Measurements from ENCODE around the gene NXPH3.

DNA sequence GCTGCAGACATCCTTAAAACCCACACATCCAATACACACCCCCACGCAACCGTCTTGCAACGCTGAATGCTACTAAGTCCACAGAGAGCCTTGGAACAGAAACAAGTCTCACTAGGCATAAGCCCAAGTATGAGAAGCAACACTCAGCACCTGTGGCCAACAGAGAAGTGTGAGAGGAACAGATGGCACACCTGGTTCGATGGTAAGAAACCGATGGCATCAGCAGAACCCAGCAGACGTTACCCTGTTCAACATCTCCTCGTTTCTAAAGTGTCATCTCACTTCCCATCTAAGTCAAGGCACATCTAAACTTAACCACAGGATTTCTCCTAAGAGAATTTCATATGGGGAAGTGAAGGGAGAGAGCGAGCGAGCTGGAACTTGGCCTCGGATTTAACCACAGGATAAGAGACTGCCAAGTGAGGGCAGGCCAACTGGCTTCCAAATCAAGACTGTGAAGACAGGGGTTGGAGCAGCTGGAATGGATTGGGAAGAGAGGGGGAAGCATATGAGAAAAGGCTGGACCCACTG is 41.0 kb downstream of the NXPH3 start:
- TF ChIP-seq, protein P1, sequence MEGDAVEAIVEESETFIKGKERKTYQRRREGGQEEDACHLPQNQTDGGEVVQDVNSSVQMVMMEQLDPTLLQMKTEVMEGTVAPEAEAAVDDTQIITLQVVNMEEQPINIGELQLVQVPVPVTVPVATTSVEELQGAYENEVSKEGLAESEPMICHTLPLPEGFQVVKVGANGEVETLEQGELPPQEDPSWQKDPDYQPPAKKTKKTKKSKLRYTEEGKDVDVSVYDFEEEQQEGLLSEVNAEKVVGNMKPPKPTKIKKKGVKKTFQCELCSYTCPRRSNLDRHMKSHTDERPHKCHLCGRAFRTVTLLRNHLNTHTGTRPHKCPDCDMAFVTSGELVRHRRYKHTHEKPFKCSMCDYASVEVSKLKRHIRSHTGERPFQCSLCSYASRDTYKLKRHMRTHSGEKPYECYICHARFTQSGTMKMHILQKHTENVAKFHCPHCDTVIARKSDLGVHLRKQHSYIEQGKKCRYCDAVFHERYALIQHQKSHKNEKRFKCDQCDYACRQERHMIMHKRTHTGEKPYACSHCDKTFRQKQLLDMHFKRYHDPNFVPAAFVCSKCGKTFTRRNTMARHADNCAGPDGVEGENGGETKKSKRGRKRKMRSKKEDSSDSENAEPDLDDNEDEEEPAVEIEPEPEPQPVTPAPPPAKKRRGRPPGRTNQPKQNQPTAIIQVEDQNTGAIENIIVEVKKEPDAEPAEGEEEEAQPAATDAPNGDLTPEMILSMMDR (IDR thresholded peaks at IDR 0.05), result no peak
- TF ChIP-seq EZH2 (IDR thresholded peaks at IDR 0.05; ENCODE audit: borderline replicate concordance, insufficient read depth, low read depth, low read length, poor library complexity, severe bottlenecking), result no peak

Measured in B cell (primary cell).